Activated CD8-positive, alpha-beta memory T cell treated with anti-CD3 and anti-CD28 coated beads, Interleukin-2, amount 50 U/mL, for 48 hours (primary cell): ENCODE results near the gene TMPRSS11A.

Experiments used
- DNase-seq: peaks from one replicate; pipeline ENCODE4 v3.0.0-alpha.2; 2020

The TMPRSS11A gene

DNA sequence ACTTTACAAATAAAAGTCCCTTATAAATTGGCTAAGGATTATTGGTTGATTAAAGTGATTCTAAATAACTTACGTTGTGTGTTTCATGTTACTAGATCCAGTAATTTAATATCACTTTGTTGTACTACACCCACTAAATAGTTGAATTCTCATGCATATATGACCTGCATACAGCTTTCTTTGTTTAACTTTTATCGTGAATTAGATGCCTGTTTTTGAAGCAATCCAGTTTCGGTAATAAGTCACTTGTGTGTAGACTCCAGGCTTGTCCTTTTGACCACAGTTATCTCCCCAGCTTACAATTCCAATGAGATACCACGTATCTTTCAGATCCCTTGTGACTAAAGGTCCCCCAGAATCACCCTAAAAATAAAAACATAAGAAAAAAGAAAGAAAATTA lies 52.2 kb downstream of the TMPRSS11A start:
- DNase-seq: no peak

DNA sequence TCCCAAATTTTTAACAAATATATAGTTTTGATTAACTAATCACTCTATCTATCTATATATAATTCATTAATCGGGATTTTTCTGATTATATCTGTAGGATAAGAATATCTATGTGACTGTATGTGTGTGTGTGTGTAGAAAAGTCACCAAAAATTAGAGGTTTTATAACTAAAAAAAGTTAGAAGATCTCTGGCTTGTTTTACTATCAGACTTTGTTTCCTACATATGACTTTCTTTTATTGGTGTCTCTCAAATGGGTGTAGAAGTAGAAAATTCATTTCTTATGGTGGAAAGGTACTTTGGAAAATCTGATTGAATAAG lies 52.7 kb downstream of the TMPRSS11A start:
- DNase-seq: no peak

DNA sequence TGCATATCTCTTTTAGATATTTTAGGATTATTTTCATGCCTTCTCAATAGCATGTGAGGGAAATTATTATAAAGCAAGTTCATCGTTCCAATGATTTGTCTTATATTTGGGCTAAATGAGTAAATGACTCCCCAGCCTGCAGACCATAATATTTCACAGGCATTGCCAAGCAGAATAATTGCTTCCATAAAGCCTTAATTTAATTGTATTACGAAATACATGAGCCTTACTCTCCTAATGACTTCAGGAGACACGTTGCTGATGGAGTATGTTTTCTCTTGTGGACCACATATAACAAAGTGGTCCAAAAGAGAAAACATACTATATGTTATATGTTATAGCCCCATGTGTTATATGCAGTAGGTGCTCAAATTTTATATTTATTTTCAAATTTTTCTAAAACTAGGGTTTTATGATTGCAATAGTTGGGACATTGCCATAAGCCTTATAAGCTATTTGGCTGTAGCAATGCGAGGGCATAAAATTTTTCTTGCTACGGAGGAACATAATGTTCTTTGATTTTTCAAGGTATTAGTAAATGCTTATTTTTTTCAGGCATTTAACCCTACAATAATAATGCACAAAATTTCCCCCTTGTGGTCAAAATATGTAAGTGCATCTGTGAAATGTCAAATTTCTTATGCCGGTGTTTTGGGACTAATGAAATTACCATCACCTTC lies 53.2 kb downstream of the TMPRSS11A start:
- DNase-seq: no peak

DNA sequence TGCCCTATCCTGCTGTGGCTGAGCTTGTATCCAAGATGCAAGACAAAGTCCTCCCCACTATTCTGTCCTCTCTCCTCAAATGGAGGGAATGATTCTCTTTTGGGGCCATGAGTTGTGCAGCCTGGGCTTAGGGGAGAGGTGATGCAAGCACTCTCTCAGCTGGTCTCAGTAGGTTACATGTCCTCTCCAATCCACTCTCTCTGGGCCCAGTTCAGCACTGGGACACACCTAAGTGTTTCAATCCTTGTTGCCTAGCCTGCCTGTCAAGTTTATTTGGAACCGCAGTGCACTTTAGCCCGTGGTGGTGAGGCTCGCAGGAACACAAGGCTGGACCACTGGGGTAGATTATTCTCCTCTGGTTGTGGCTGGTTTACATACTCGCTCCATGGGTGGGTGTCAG lies 55.6 kb downstream of the TMPRSS11A start:
- DNase-seq: no peak

DNA sequence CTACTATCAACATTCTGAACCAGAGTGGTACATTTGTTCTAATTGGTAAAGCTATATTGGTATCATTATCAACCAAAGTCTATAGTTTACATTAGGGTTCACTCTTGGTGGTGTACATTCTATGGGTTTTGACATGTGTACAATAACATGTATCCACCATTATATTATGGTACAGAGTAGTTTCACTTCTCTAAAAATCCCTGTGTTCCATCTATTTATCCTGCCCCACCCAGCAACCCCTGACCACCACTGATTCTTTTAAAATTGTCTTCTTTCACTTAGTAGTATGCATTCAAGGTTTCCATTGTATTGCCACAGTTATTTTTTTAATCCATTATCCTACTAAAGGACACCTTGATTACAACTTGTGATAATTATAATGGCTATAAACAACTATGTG lies 64.2 kb downstream of the TMPRSS11A start:
- no peak for DNase-seq

DNA sequence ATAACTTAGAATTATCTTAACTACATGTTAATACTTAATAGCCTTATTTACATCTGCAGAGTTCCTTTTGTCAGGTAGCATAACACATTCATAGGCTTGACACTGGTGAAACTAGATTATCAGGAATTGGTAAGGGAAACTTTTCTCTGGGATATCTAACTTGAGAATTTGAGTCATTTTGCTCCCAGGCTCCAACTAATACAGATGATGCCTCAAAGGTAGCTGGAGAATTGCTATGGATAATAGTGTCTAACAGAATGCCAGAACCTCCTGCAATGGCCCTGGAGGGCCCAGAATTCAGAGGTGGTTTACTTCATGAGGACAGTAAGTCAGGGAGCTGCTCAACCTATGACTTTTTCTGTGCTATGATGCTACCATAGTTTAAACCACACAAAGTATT lies 65.6 kb downstream of the TMPRSS11A start:
- DNase-seq: no peak

DNA sequence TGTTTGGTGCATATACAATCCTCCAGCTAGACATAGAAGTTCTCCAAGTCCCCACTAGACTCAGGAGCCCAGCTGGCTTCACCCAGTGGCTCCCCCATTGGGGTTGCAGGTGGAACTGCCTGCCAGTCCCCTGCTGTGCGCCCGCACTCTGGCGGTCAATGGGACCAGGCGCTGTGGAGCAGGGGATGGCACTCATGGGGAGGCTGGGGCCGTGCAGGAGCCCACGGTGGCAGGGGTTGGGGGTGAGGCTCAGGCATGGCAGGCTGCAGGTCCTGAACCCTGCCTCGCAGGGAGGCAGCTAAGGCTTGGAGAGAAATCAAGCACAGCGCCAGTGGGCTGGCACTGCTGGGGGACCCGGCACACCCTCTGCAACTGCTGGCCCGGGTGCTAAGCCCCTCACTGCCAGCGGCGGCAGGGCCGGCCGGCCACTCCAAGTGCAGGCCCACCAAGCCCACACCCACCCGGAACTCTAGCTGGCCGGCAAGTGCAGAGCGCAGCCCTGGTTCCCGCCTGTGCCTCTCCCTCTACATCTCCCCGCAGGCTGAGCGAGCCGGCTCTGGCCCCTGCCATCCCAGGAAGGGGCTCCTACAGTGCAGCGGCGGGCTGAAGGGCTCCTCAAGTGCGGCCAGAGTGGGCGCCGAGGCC lies 66.8 kb downstream of the TMPRSS11A start:
- DNase-seq: no peak

DNA sequence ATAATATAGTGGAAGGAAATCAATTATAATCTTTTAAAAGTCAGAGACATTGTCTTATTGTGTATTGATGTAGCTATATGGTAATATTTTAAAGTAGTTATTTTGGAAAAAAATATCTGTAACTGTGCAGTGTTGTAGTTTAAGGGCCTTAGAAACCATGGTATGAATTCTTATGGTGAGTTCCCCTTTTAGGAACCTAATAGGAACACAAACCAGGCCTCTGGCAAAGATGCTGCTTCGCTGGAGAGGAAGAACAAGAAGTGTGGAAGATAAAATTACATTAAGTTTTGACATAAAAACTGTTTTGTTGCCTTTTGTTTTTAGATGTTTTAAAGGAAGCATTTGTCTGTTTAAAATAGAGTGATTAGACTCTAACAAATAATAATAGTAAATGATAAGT lies 68.6 kb downstream of the TMPRSS11A start:
- DNase-seq: no peak

DNA sequence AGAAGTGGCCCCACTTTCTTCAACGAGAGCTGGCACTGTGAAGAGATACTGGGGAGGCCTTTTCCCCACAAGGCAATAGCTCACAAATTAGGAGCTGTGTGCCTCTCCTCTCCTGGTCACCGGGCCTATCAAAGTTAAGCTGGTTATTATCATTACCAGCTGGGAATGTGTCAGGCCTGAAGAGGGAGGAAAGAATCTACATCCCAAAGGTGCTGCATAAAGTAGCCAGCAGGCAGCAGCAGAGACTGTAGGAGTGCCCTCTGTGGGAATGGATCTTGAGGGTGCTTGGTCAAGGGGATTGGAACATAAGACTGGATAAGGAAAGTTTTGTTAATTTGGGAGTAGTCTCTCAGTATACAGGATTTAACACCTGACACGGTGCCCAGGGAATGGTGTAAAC lies 70.4 kb downstream of the TMPRSS11A start:
- DNase-seq: no peak

DNA sequence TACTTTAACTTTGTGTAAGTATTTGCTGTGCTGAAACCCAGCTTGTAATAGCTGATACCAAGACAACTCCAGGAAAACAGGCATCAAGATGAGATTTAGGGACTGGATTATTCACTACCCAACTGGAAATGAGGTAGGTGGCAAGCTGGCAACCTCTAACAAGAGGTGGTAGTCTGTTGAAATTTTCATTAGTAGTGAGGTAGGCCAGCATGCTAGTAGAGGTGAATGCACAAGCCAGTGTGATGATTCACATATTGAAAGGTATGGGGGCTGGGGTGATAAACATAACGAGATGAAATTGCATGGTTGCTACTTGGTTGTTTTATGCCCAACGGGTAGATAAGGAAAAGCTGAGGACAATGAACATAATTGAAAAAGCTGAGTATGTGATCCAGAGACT lies 71.0 kb downstream of the TMPRSS11A start:
- DNase-seq: no peak

DNA sequence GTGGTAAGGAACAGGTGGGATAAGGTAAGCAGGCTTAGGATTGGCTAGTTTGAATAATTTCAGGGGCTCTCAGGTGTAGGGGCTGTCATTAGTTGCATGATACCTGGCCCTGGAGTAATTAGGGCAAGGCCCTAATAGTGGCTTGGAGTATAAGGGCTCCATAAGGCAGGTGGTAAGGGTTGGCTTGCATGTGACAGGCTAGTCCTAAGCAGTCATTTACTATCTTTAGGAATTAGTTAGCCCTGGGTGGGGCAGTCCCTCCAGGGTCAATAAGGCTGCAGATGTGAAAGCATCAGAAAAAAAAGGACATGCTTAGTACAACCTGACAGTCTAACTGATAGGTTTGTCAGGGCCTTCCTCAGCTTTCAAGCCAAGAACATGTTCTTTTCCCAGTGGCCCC lies 71.6 kb downstream of the TMPRSS11A start:
- DNase-seq: no peak

DNA sequence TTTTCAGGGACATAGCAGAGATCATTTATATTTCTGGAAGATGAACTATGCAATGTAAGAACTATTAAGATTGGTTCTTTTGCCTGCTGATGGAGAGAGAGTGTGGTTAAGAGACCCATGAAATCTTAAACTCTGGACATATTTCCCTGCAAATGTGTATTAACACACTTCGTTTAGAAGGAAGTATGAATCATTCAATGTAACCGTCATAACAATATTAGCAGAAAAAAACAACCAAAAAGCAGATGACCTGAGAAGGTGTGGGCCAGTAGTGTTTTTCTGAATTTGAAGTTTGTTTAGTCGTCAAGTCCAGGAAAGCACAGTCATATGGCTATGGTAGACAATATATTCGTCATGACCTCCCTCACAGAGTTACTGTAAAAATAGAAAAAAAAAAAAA lies 77.0 kb downstream of the TMPRSS11A start:
- no peak for DNase-seq

DNA sequence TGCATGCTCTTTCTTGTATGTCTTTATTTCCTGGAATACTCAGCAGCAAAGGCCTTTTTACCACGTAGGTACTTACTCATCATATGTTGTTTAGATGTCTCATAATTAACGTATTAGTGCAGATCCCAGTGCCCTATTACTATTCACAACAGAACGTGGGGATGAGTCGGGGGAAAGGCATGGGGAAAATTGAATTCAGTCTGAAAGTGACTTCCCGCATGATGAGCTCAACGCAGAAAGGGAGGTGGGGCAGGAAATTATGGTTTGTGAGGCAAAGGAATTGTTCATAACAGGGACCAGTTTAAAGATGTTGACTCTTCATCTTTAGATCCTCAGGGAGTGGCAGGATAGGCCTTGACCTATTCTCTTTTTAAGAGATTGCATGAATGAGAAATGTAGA lies 77.5 kb downstream of the TMPRSS11A start:
- no peak for DNase-seq

DNA sequence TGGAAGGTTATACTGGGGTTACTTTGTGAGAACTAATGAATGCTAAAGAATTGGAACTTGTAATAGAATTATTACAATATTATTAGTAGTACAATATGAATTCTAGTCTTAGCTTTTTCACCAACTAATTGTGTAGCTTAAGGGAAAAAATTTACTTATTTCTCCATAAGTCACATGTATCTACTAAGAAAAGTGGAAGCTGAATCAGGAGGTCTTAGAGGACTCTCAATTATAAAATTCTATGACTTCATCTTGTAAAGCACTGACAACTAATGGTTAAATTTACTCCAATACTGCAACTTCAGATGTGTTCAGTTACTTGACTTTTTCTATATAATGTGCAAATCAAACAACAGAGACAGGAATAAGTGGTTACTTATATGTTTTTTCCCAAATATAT lies 78.6 kb downstream of the TMPRSS11A start:
- DNase-seq: no peak

DNA sequence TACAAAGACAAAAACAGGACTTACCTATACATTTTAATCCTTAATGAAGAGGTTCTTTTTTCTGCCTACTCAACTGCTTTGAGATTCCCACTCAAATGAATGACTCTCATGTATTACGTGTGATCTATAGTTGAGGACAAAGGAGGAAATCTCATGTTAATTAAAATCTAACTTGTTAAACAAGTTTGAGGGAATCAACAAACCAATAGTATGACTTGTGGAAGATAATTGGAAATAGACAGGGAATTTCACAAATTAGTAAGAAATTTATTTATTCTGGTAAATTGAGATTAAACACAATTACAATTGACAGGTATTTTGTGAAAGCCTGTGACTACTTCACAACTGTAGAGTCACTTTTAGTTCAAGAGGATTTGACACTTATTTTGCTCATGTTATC lies 79.4 kb downstream of the TMPRSS11A start, which contains the start of gene TMPRSS11D:
Gene TMPRSS11D (minus strand): TSS at position 101 of the 400 bp plus-strand sequence. CDS start 69 bp downstream, at position 32.
- no peak for DNase-seq

DNA sequence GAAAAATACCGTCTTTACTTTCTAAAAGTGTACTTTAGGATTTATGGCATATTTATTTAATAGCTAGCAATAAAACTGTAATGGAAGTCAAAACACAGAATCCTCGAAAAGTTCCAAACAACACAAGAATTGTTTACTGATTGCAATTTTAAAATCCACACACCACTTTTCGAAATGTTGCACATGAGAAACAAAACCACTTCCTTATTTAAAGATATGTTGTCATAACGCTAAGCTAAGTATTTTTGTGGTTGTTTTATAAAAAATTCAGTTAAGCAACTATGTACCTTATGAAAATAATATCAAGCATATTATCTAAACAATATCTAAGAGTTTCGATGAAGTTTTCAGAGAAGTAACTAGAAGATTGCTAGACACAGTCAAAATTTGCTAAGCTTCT lies 79.8 kb downstream of the TMPRSS11A start:
- DNase-seq: no peak

DNA sequence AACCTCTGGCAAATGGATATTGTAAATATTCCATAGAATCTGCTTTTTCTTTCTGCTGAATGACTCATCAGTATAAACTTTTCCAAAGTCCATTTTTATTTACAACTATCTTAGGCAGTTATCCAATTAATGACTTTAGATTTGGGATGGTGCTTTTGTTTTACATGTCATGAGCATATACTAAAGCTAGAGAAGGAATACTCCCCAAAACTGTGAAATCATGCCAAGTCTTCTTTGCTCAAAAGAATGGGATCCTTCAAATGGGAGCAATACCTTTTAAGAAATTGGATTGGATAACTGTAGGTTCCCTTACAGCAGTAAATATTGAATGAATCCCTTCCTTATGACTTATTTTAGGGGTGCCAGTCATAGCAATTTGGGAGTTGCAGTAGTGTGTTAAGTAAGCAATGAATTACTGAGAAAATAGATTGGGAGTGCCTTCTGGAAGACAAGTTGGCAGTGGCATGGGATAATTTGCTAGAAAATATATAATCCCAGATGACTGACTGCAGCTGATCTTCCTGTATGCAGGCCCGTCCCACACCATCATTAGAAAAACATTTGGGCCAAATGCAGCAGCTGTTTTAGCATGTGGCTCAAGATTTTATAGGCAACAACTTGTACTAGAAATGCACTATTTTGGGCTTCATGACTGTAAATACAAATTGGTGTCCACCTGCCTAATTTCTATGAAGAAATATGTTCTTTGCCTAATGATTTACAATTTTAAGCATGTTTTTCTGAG lies 82.3 kb downstream of the TMPRSS11A start:
- no peak for DNase-seq

DNA sequence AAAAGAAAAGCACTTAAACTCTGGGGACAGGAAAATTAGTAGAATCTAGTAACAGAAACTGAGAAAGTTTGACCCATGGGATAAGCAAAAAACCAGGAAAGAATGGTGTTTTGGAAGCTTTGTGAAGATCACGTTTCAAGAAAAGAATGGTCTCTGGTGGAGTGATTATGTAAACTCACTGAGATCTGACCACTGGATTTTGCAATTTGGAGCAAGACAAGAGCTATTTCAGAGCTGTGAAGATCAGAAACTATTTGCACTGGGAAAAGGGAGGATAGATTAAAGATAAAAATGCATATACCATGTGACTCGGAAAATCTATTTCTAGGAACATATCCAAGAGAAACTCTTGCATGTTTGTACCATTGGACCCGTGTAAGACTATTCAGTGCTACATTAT lies 83.8 kb downstream of the TMPRSS11A start:
- no peak for DNase-seq

DNA sequence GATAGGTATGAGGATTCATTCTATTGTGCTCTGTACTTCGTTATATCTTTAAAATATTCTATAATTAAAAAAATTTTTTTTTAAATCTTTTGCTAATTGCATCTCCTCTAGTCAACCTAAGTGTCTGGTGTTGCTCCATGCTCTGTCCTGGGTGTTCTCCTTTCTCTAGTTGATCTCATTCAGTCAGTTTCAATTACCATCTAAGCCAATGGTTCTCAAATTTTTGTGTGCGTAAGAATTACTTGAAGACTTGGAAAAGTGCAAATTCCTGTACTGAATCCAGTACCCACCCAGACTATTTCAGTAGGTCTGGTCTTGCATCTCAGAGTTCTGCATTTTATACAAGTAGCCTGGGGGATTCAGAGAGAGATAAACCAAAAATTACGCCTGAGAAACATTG lies 86.2 kb downstream of the TMPRSS11A start:
- DNase-seq: no peak

DNA sequence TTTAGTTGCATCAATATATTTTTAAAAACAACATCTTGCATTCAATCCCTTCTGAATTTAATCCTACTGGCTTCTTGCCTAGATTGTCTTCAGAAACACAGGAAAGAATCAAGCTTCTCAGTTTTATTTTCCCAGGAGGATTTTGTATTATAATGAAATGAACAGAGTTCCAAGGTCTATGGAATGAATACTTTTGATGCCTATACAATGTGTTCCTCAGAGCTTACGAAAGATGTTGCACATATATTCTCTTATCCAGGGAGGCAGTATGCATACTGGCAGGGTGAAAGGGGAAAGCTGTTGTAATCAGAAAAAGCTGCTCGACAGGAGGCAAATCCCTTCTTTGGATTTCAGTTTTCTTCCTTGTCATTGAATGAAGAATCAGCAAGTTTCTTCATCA lies 88.3 kb downstream of the TMPRSS11A start:
- no peak for DNase-seq

DNA sequence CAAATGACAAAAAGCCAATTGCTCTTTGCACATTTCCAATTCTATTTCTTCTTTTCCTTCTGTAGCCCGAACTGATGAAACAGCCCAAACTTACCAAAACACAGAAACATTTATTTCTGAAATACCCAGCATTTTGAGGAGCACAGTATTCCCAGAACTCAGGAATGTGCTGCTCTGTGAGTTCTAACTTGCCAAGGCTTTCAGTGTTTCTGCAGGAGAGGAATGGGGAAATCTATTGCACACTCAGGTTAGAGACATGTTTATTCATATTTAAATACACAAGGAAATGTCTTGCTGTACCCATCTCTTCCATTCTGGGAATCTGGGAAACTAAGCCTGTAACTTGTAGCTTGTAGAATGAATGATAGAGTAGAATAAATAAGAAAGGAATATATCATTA lies 90.2 kb downstream of the TMPRSS11A start:
- no peak for DNase-seq

DNA sequence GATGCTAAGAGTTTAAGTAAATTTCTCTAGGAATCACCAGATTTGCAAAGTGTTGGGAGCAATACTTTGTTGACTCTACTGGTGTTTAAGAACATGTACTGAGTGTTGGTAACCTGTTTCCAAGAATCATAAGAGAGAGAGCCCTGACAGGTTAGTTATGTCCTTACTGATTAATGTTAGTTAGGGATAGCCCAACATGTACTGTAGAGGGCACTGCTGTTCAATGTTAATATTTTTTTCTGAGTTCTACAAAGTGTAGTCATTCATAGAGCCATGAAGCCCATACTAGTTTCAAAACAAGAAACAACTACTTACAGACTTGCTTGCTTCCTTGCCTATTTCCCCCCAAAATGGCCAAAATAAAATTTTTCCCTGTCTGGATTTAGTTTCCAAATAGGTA lies 91.4 kb downstream of the TMPRSS11A start:
- no peak for DNase-seq

DNA sequence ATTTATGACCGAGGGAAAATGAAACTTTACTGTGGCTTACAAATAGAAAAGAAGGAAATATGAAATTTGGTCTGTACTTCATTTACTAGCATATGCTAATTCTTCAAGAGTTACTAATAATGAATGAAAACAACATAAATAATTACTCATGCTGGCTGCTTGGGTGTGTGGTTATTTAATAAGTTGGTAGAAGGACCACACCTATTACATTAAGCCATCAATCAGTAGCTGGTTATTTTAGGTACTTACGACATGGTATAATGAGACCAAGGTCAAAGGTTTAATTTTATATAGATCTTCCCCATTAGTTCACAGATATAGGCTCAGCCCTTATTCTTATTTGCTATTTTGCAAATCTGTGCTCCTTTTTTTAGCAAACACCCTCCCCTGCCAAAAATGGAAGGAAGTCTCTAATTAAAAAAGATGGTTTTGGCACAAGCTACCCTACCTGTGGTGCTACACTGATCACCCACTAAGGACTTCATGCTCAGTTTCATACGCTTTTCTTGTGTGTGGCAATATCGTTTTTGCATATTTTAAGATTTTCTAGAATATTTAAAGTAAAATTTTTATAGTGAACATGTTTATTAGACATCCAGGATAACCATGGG lies 93.6 kb downstream of the TMPRSS11A start:
- no peak for DNase-seq

DNA sequence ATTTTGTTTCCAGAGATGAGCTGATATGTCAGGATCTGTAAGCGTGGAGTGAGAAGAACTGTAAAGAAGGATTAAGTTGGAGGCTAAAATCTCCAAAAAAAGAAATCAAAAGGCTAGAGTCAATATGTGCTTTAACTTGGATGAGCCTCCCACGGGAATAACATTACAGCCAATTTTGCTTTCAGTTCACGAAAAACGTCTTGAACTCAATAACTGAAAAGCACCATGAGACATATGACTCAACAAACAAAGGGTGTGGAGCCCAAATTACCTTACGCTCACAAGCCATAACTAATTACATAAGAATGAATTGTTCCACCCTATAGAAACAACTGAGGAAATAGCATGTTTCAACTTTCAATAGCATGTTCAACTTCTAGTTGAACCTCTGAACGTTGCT lies 101.8 kb downstream of the TMPRSS11A start:
- no peak for DNase-seq
